HFF-Myc (cell line): ENCODE measurements around the gene CHRNA1.

Experiments
- DNase-seq: peaks from one replicate; pipeline ENCODE4 v3.0.0-alpha.2; 2011; ENCODE audit warnings: low read depth; ENCODE audit errors: extremely low read depth
- H3K4me3 ChIP-seq: replicated peaks from 2 replicates; pipeline ENCODE4 v1.5.1; 2011; ENCODE audit warnings: low read depth, mild to moderate bottlenecking, control low read depth, low read length
- CTCF ChIP-seq: IDR thresholded peaks from 2 replicates; pipeline ENCODE4 v1.5.1; 2012; ENCODE audit warnings: mild to moderate bottlenecking, low read depth, low read length, control low read depth; ENCODE audit errors: missing control alignments

The CHRNA1 gene

DNA sequence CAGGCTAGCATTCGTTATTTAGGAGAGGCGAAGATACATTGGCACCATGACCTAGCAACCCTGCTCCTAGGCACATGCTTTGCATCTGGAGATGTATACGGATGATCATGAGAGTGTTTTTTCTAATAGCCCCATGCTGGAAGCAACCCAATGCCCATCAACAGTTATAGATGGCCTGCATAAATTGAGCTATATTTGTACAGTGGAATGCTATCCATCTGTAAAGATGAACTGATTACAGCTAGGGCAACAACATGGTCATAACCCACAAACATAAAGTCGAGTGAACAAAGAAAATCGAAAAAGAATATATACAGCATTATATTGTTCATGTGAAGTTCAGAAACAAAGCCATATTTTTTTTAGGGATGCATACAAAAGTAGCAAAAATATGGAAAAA, 20.6 kb upstream of the CHRNA1 start:
- no peak overlapping the region for H3K4me3 ChIP-seq
- no peak for TF ChIP-seq CTCF
- DNase-seq, result no peak

- no peak overlapping the region for H3K4me3 ChIP-seq
- DNase-seq, result no peak
- TF ChIP-seq CTCF, result no peak
Measured at GRCh38 chr2:174784316-174784715, 20.0 kb upstream of the CHRNA1 start.

GRCh38 chr2:174781996-174782395, 17.7 kb upstream of the CHRNA1 start:
- H3K4me3 ChIP-seq, result no peak overlapping the region
- TF ChIP-seq CTCF, result no peak
- DNase-seq, result no peak

GRCh38 chr2:174781298-174781697, 17.0 kb upstream of the CHRNA1 start:
- no peak overlapping the region for H3K4me3 ChIP-seq
- no peak for TF ChIP-seq CTCF
- no peak for DNase-seq

DNA sequence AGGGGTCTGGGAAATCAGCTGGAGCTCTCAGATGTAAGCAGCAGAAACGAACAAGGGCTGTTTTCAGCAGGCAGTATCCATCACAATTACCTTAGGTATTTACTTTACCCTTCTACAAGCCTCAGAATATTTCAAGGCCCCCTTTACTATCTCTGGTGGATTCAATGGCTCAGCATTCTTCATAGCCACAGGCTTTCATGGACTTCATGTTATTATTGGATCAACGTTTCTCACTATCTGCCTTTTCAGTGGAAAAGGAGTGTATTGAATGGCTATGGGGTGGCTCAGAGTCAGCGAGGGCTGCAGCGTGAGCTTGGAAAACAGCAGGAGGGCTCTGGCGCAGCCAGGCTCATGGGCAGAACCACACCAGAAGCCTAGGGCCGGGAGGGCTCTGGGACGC, 16.6 kb upstream of the CHRNA1 start:
- no peak for TF ChIP-seq CTCF
- H3K4me3 ChIP-seq, result no peak overlapping the region

GRCh38 chr2:174780191-174780840, 16.0 kb upstream of the CHRNA1 start:
- no peak for DNase-seq
- no peak overlapping the region for H3K4me3 ChIP-seq
- no peak for TF ChIP-seq CTCF

More for the DNA sequence above, 16.6 kb upstream of the CHRNA1 start:
- DNase-seq, result no peak

- 0 out of 2 replicates have a peak overlapping the region, but pooled peaks have one; percentile 4 for H3K4me3 ChIP-seq
- peak; percentile 95 for DNase-seq
- no peak for TF ChIP-seq CTCF
Measured at GRCh38 chr2:174779361-174779928, 15.2 kb upstream of the CHRNA1 start.
